CD4-positive, CD25-positive, alpha-beta regulatory T cell (primary cell): ENCODE results near the gene UBE3A. TPM values are rescaled to one million over a fixed set of nuclear protein-coding genes. Genes with fewer than 3 reads are reported as not detected.
A peak's percentile ranks its signal among the peaks of the same experiment; 100 is the strongest.

Experiments used
- ATAC-seq, 2 donors: fragments of 150-1000 bp; cut with Tn5 transposase; one replicate each; pipeline ENCODE4 v1.10.0; 2021; ENCODE audit warnings: low read depth in 2 of 2, moderate number of reproducible peaks in 2 of 2, moderate library complexity in 1 of 2
- DNase-seq, 3 donors: peaks; one replicate each; pipeline versions ENCODE4 v3.0.0 to v3.0.0-alpha.2; 2012 to 2022; ENCODE audit warnings: mixed read lengths in 1 of 3
- H3K27ac ChIP-seq: one replicate; pipeline ENCODE4 v1.7.0; 2013; ENCODE audit warnings: mild to moderate bottlenecking, low read length; ENCODE audit not compliant: insufficient read depth, poor library complexity, severe bottlenecking
- H3K27me3 ChIP-seq: one replicate; pipeline ENCODE4 v1.7.0; 2013; ENCODE audit warnings: low read length; ENCODE audit not compliant: control insufficient read depth, insufficient read depth
- H3K36me3 ChIP-seq: one replicate; pipeline ENCODE4 v1.7.0; 2013; ENCODE audit warnings: mild to moderate bottlenecking, low read length, moderate library complexity; ENCODE audit not compliant: control insufficient read depth, insufficient read depth
- H3K4me1 ChIP-seq: 2 replicates; pipeline ENCODE4 v1.7.0; 2013; ENCODE audit warnings: mild to moderate bottlenecking, low read length; ENCODE audit not compliant: insufficient read depth, control insufficient read depth, poor library complexity, severe bottlenecking
- H3K4me3 ChIP-seq: one replicate; pipeline ENCODE4 v1.7.0; 2013; ENCODE audit warnings: low read depth, mild to moderate bottlenecking, low read length, moderate library complexity
- H3K9me3 ChIP-seq, 2 experiments: 1 replicate in 1 of 2; 2 replicates in 1 of 2; pipeline ENCODE4 v1.7.0; 2013; ENCODE audit warnings: low read length in 2 of 2, mild to moderate bottlenecking in 1 of 2, moderate library complexity in 1 of 2; ENCODE audit not compliant: control insufficient read depth in 2 of 2
- H3K27ac Mint-ChIP-seq, 3 donors: one replicate each; pipeline ENCODE4 v1.8.0; 2020 to 2022; ENCODE audit warnings: mild to moderate bottlenecking in 3 of 3, mixed read lengths in 3 of 3, moderate library complexity in 2 of 3
- H3K27me3 Mint-ChIP-seq: one replicate; pipeline ENCODE4 v1.8.0; 2022; ENCODE audit warnings: mild to moderate bottlenecking, mixed read lengths
- H3K36me3 Mint-ChIP-seq: one replicate; pipeline ENCODE4 v1.8.0; 2020; ENCODE audit warnings: mixed read lengths
- H3K4me1 Mint-ChIP-seq, 4 donors: one replicate each; pipeline ENCODE4 v1.8.0; 2020 to 2022; ENCODE audit warnings: mixed read lengths in 4 of 4, mild to moderate bottlenecking in 1 of 4
- H3K4me3 Mint-ChIP-seq, 4 donors: one replicate each; pipeline ENCODE4 v1.8.0; 2020 to 2022; ENCODE audit warnings: mild to moderate bottlenecking in 4 of 4, mixed read lengths in 4 of 4, moderate library complexity in 3 of 4
- H3K9me3 Mint-ChIP-seq, 7 donors: one replicate each; pipeline ENCODE4 v1.8.0; 2020 to 2022; ENCODE audit warnings: mixed read lengths in 7 of 7, mild to moderate bottlenecking in 3 of 7, moderate library complexity in 2 of 7
- polyA plus RNA-seq, 4 donors: library from polyadenylated mRNA; unstranded; fragments of 300-500 nt; fragmentation: Illumina TruSeq; gene quantifications; one replicate each; pipeline ENCODE4 v1.2.3, GENCODE V29; 2021
- total RNA-seq: library from RNA; stranded (reverse); gene quantifications from one replicate; pipeline ENCODE4 v1.2.3, GENCODE V29; 2022

Gene UBE3A
- total and polyA plus RNA-seq, 5 donors from 2014 or later: 88.6 to 109 (median 105) TPM

- Mint-ChIP-seq H3K9me3 (peaks cover 0 to 40% (median 11%) of the 10 kb centered on the region in 7 donors), H3K4me3 (no peak overlapping the region), H3K27ac (no peak overlapping the region), H3K4me1 (peaks cover 0 to 11% (median 5%) of the 10 kb centered on the region in 4 donors), H3K36me3 (peaks cover 82% of the 10 kb centered on the region), H3K27me3 (no peaks in the 10 kb centered on the region)
- no peaks in the 10 kb centered on the region for H3K4me1 ChIP-seq
- H3K27me3 ChIP-seq: no peaks in the 10 kb centered on the region
- peaks cover 9 to 10% of the 10 kb centered on the region in 2 experiments for H3K9me3 ChIP-seq
- H3K36me3 ChIP-seq: peaks cover 40% of the 10 kb centered on the region
- no peak for DNase-seq
- ATAC-seq: no peak
- no peak overlapping the region for H3K27ac ChIP-seq
- no peak overlapping the region for H3K4me3 ChIP-seq
Observed at GRCh38 chr15:25347707-25348106, 91.1 kb downstream of the UBE3A start.

GRCh38 chr15:25346371-25346770 is 92.5 kb downstream of the UBE3A start:
- H3K4me3 ChIP-seq: no peak overlapping the region
- ATAC-seq (no peak), DNase-seq (no peak)
- no peak overlapping the region for H3K4me3 Mint-ChIP-seq
- H3K4me1 Mint-ChIP-seq: peaks cover 0 to 11% (median 5%) of the 10 kb centered on the region in 4 donors
- peaks cover 82% of the 10 kb centered on the region for H3K36me3 Mint-ChIP-seq
- no peaks in the 10 kb centered on the region for H3K27me3 ChIP-seq
- no peak overlapping the region for H3K27ac Mint-ChIP-seq
- peaks cover 0 to 40% (median 11%) of the 10 kb centered on the region in 7 donors for H3K9me3 Mint-ChIP-seq
- no peaks in the 10 kb centered on the region for H3K27me3 Mint-ChIP-seq
- no peak overlapping the region for H3K27ac ChIP-seq
- H3K36me3 ChIP-seq: peaks cover 31% of the 10 kb centered on the region
- no peaks in the 10 kb centered on the region for H3K4me1 ChIP-seq
- peaks cover 9 to 10% of the 10 kb centered on the region in 2 experiments for H3K9me3 ChIP-seq

GRCh38 chr15:25345943-25346342 is 92.9 kb downstream of the UBE3A start:
- H3K27me3 Mint-ChIP-seq: no peaks in the 10 kb centered on the region
- peaks cover 29% of the 10 kb centered on the region for H3K36me3 ChIP-seq
- peaks cover 0 to 37% (median 11%) of the 10 kb centered on the region in 7 donors for H3K9me3 Mint-ChIP-seq
- no peak overlapping the region for H3K27ac Mint-ChIP-seq
- peaks cover 0 to 11% (median 5%) of the 10 kb centered on the region in 4 donors for H3K4me1 Mint-ChIP-seq
- no peak overlapping the region for H3K4me3 ChIP-seq
- no peaks in the 10 kb centered on the region for H3K27me3 ChIP-seq
- H3K4me1 ChIP-seq: no peaks in the 10 kb centered on the region
- peaks cover 78% of the 10 kb centered on the region for H3K36me3 Mint-ChIP-seq
- peaks cover 9 to 10% of the 10 kb centered on the region in 2 experiments for H3K9me3 ChIP-seq
- no peak for ATAC-seq
- H3K27ac ChIP-seq: no peak overlapping the region
- DNase-seq: no peak
- no peak overlapping the region for H3K4me3 Mint-ChIP-seq

GRCh38 chr15:25342629-25343028 is 96.2 kb downstream of the UBE3A start:
- Histone ChIP-seq H3K36me3 (peaks cover 32% of the 10 kb centered on the region), H3K9me3 (no peaks in the 10 kb centered on the region), H3K4me1 (no peaks in the 10 kb centered on the region), H3K27ac (no peak overlapping the region), H3K4me3 (no peak overlapping the region), H3K27me3 (no peaks in the 10 kb centered on the region)
- H3K27ac Mint-ChIP-seq: peak overlapping the region in 1 of 3 donors; percentile 20
- ATAC-seq (no peak), DNase-seq (no peak)
- H3K36me3 Mint-ChIP-seq: peaks cover 66% of the 10 kb centered on the region
- H3K27me3 Mint-ChIP-seq: no peaks in the 10 kb centered on the region
- peaks cover 0 to 5% (median 2%) of the 10 kb centered on the region in 4 donors for H3K4me1 Mint-ChIP-seq
- H3K4me3 Mint-ChIP-seq: no peak overlapping the region
- peaks cover 0 to 9% (median 2%) of the 10 kb centered on the region in 7 donors for H3K9me3 Mint-ChIP-seq

- H3K9me3 Mint-ChIP-seq: peaks cover 0 to 12% (median 4%) of the 10 kb centered on the region in 7 donors
- peaks cover 0 to 9% (median 1%) of the 10 kb centered on the region in 4 donors for H3K4me1 Mint-ChIP-seq
- DNase-seq: no peak
- no peak overlapping the region for H3K4me3 Mint-ChIP-seq
- Histone ChIP-seq H3K27ac (no peak overlapping the region), H3K4me3 (no peak overlapping the region), H3K27me3 (no peaks in the 10 kb centered on the region), H3K36me3 (peaks cover 54% of the 10 kb centered on the region), H3K4me1 (no peaks in the 10 kb centered on the region), H3K9me3 (no peaks in the 10 kb centered on the region)
- ATAC-seq: no peak
- peaks cover 67% of the 10 kb centered on the region for H3K36me3 Mint-ChIP-seq
- no peak overlapping the region for H3K27ac Mint-ChIP-seq
- H3K27me3 Mint-ChIP-seq: no peaks in the 10 kb centered on the region
Observed at GRCh38 chr15:25339431-25339830, 99.4 kb downstream of the UBE3A start.

GRCh38 chr15:25335279-25335678 is 103.5 kb downstream of the UBE3A start:
- no peak overlapping the region for H3K4me3 ChIP-seq
- no peaks in the 10 kb centered on the region for H3K27me3 ChIP-seq
- H3K4me1 ChIP-seq: no peaks in the 10 kb centered on the region
- Mint-ChIP-seq H3K4me3 (no peak overlapping the region), H3K27ac (peak overlapping the region in 1 of 3 donors; percentile 32), H3K4me1 (peaks cover 0 to 9% (median 1%) of the 10 kb centered on the region in 4 donors), H3K27me3 (no peaks in the 10 kb centered on the region), H3K9me3 (peaks cover 0 to 12% (median 7%) of the 10 kb centered on the region in 7 donors), H3K36me3 (peaks cover 76% of the 10 kb centered on the region)
- peaks cover 46% of the 10 kb centered on the region for H3K36me3 ChIP-seq
- DNase-seq (no peak), ATAC-seq (no peak)
- peaks cover 0 to 3% of the 10 kb centered on the region in 2 experiments for H3K9me3 ChIP-seq
- H3K27ac ChIP-seq: no peak overlapping the region

- DNase-seq (no peak), ATAC-seq (no peak)
- no peaks in the 10 kb centered on the region for H3K27me3 ChIP-seq
- no peak overlapping the region for H3K4me3 Mint-ChIP-seq
- no peaks in the 10 kb centered on the region for H3K27me3 Mint-ChIP-seq
- H3K4me1 Mint-ChIP-seq: peaks cover 0 to 9% (median 1%) of the 10 kb centered on the region in 4 donors
- peaks cover 25% of the 10 kb centered on the region for H3K36me3 ChIP-seq
- H3K9me3 Mint-ChIP-seq: peaks cover 0 to 12% (median 7%) of the 10 kb centered on the region in 7 donors
- H3K27ac ChIP-seq: no peak overlapping the region
- no peaks in the 10 kb centered on the region for H3K4me1 ChIP-seq
- H3K4me3 ChIP-seq: no peak overlapping the region
- H3K9me3 ChIP-seq: peaks cover 0 to 3% of the 10 kb centered on the region in 2 experiments
- H3K27ac Mint-ChIP-seq: no peak overlapping the region
- H3K36me3 Mint-ChIP-seq: peaks cover 71% of the 10 kb centered on the region
Observed at GRCh38 chr15:25333049-25333448, 105.8 kb downstream of the UBE3A start.

- Mint-ChIP-seq H3K36me3 (peaks cover 70% of the 10 kb centered on the region), H3K4me3 (no peak overlapping the region), H3K27ac (no peak overlapping the region), H3K4me1 (peaks cover 0 to 9% (median 1%) of the 10 kb centered on the region in 4 donors), H3K9me3 (peaks cover 0 to 12% (median 7%) of the 10 kb centered on the region in 7 donors), H3K27me3 (no peaks in the 10 kb centered on the region)
- Histone ChIP-seq H3K27ac (no peak overlapping the region), H3K4me1 (no peaks in the 10 kb centered on the region), H3K9me3 (peaks cover 0 to 3% of the 10 kb centered on the region in 2 experiments), H3K36me3 (peaks cover 19% of the 10 kb centered on the region), H3K4me3 (no peak overlapping the region), H3K27me3 (no peaks in the 10 kb centered on the region)
- ATAC-seq (no peak), DNase-seq (no peak)
Observed at GRCh38 chr15:25332306-25332705, 106.5 kb downstream of the UBE3A start.
